ENCODE results near the gene UBALD2.
"Not testable (repeated sequence)": the region's sequence is repeated elsewhere in the genome, so short reads cannot be mapped to it uniquely, and the experiment has no call there.

UBALD2 gene

GRCh38 chr17:76264755-76265623, at the start of gene UBALD2:
Gene UBALD2, plus strand, starts transcription at chr17:76265348. Its CDS starts 158 bp downstream, at chr17:76265506.
- peak; percentile 96 to 97 for DNase-seq (ENCODE audit: low read depth in 2 of 2)

DNA sequence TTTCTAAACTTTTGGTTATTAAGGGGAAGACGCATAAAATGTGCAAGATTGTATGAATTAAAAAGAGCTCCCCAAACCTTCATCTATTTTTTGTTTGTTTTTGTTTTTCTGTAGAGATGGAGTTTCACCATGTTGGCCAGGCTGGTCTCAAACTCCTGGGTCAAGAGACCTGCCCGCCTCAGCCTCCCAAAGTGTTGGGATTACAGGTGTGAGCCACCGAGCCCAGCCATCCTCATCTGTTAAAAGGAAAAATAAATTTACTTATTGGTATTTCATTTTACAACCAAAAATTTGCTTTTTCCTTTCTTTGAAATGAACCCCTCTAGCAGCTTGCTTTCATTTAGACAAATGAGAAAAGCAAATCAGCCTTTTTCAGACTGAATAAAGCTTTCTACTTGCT, 48.1 kb upstream of the UBALD2 start:
- DNase-seq (ENCODE audit: low read depth in 2 of 2), result no peak

DNA sequence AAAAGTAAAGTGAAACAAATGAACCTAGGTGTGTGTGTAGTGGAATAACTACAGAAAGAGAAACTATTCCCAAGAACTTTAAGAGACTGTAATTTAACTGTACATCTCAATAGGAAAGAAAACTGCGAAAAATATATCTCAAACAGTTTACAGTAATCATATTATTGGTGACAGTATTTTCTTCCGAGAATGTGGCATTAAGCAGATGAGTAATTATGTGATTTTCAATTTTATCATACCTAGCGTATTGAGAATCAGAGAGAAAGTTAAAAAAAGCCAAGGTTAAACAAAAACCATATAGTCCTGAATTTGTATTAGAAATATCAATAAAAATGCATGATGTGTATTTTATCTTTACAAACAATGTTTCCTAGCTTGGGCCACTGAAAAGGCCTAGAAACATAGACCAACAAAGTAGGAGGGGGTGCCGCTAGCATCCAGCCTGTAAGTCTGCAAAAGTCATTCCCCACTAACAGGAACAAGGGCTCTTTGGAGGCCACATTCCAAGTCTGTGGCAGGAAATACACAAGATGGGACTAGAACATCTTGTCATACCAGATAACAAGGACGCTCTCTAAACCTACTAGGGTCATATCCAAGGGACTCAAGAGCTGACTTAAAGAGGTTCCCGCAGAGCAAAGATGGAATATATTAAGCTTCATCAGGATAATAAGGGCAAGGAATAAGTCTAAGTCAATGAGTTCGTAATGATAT, 45.3 kb upstream of the UBALD2 start:
- DNase-seq (ENCODE audit: low read depth in 2 of 2), result no peak

DNA sequence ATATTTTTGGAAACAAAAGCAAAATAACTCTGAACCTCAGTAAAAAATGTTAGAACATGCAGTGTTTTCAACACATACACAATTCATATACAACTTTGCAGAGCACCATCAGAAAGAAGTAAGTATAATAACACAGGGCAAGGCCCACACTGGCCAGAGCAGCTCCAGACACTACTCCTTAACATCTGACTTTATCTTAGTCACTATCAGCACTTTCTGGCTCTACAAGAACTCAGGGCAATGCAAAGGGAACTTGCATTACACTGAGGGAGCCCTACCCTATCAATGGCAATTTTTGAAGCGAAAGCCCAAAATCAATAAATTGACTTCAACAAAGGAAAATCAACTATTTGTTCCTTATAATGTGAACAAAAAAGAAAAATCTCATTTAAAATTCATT, 41.3 kb upstream of the UBALD2 start:
- DNase-seq (ENCODE audit: low read depth in 2 of 2), result no peak

GRCh38 chr17:76225373-76226086, 39.6 kb upstream of the UBALD2 start:
- DNase-seq (ENCODE audit: low read depth in 2 of 2), result not testable (repeated sequence)

- not testable (repeated sequence) for DNase-seq (ENCODE audit: low read depth in 2 of 2)
These were observed 38.4 kb upstream of the UBALD2 start for GRCh38 chr17:76226749-76227148.

DNA sequence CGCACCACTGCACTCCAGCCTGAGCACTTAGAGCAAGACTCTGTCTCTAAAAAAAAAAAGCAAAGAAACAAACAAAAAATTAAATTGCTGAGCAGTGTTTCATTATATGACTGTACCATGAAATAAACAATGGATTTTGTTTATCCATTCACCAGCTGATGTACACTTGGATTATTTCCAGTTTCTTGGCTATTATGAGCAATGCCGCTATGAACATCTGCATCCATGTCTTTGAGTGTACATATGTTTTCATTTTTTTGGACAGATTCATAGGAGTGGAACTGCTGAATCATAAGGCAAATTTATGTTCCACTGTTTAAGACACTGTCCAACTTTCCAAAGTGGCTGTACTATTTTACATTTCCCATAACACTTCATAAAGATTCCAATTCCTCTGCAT, 32.8 kb upstream of the UBALD2 start:
- DNase-seq (ENCODE audit: low read depth in 2 of 2), result no peak

GRCh38 chr17:76233588-76234353, 31.4 kb upstream of the UBALD2 start:
- DNase-seq (ENCODE audit: low read depth in 2 of 2), result no peak

GRCh38 chr17:76234354-76234679, 30.8 kb upstream of the UBALD2 start:
- DNase-seq (ENCODE audit: low read depth in 2 of 2), result no peak

DNA sequence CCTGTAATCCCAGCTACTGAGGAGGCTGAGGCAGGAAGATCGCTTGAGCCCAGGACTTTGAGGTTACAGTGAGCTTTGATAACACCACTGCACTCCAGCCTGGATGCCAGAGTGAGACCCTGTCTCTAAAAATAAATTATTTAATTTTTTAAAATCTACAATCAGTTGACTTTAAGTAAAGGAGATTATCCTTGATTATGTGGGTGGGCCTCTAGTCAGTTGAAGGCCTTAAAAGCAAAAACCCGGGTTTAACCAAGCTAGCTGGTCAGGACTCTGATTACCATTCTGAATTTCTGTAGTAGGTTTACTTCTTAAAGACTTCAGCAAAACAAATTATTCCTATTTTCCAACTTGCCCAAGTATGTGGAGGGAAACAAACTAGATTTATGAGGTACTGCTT, 29.3 kb upstream of the UBALD2 start:
- DNase-seq (ENCODE audit: low read depth in 2 of 2), result no peak

GRCh38 chr17:76236603-76237002, 28.5 kb upstream of the UBALD2 start:
- no peak for DNase-seq (ENCODE audit: low read depth in 2 of 2)

- no peak for DNase-seq (ENCODE audit: low read depth in 2 of 2)
These were observed 27.3 kb upstream of the UBALD2 start for GRCh38 chr17:76237859-76238313.

- no peak for DNase-seq (ENCODE audit: low read depth in 2 of 2)
These were observed 26.2 kb upstream of the UBALD2 start for GRCh38 chr17:76238847-76239537.

DNA sequence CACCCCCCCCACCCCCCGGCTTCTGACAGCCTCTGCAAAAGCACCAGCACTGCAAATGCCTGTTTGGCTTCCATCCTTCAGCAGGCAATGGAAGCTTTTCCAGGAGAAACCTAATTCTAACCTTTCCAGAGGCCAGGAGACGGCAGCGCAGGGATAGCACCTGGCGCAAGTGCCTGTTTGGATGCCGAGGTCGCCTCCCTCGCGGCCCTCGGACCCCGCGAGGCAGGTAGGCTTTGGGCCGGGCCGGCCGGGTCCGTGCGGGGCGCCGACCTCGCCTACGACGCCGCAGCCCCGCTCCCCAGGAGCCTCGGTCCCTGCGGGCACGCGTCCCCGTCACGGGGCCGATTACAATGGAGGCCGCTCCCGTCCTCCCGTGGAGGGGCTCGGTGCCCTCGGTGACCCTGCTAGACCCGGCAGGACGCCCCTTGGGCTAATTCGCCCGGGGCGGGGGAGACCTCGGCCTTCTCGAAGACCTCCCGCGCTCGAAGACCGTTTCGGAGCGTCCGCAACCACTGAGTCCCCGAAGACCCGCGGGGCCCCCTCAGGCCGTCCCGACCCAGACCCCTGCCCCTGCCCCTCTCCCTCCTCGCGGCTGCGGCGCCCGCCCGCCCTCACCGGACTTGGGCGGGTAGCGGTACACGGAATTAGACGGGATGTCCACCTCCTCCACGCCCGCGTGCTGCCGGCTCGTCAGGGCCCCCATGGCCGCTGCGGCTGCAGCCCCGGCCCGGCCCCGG, 25.4 kb upstream of the UBALD2 start:
- DNase-seq (ENCODE audit: low read depth in 2 of 2), result no peak

- DNase-seq (ENCODE audit: low read depth in 2 of 2), result peak; percentile 42 to 59
These were observed 24.5 kb upstream of the UBALD2 start, which contains the start of gene RNF157 for GRCh38 chr17:76240461-76241203. Gene RNF157, minus strand, starts transcription at chr17:76240493. Its CDS starts 253 bp downstream, at chr17:76240240.

DNA sequence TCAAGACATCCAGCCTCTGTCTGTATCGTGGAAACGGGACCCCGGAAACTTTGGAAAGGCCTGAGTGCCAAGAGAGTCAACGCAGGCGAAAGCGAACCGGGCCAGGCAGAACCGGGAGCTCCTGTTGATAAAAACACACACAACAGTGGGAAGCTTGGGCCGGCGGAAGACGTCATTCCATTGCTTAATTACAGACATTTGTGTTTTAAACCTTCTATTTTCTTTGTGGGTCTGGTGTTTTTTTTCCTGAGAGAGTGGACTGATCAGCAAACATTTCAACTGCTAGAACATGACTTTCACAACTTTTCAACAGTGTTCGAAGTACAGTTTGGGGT, 24.0 kb upstream of the UBALD2 start:
- no peak for DNase-seq (ENCODE audit: low read depth in 2 of 2)

GRCh38 chr17:76241691-76242255, 23.4 kb upstream of the UBALD2 start:
- no peak for DNase-seq (ENCODE audit: low read depth in 2 of 2)

DNA sequence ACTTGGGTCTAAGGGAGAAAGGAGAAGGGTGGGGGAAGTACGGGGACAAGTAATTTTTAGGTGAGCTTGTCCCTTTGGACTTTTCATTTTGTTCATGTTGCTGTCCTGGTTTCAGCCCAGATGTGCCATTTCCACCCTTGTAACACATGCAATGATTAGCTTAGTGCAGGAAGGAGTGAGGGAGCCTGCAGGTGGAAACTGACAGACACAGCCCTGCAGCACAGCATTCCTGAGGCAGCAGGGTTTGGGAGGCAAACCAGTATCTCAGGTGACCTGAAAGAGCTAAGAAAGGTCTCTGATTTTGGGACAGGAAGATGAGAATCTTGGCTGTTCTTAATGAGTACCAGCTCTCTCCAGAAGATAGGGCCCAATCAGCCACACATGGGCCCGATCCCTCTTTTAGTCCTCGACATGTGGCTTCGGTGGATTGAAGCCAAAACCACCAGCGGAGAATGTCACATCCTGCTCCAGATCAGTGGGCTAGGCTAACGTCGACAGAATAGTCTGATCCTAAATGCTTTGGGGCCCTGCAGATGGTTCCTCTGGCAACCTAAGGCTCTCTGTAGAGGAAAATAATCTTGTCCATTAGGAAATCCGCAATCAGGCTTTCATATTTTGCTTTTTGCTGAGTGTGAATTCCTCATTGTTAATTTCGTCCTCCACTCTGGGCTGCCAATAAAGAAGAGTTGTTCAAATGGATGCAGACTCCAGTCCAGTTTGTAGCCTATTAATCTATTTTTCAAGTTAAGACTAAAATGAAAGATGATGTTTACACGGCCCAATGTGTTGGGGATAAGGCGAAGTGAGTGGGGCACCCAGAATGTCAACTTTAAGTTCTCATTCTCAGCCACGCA, 21.1 kb upstream of the UBALD2 start:
- no peak for DNase-seq (ENCODE audit: low read depth in 2 of 2)
